GM21447 (cell line): ENCODE results near the gene NALF2.

Source experiments
- ATAC-seq: cut with Tn5 transposase; IDR thresholded peaks from one replicate; pipeline ENCODE4 v1.9.1; 2021; ENCODE audit not compliant: unreplicated experiment

Gene NALF2

DNA sequence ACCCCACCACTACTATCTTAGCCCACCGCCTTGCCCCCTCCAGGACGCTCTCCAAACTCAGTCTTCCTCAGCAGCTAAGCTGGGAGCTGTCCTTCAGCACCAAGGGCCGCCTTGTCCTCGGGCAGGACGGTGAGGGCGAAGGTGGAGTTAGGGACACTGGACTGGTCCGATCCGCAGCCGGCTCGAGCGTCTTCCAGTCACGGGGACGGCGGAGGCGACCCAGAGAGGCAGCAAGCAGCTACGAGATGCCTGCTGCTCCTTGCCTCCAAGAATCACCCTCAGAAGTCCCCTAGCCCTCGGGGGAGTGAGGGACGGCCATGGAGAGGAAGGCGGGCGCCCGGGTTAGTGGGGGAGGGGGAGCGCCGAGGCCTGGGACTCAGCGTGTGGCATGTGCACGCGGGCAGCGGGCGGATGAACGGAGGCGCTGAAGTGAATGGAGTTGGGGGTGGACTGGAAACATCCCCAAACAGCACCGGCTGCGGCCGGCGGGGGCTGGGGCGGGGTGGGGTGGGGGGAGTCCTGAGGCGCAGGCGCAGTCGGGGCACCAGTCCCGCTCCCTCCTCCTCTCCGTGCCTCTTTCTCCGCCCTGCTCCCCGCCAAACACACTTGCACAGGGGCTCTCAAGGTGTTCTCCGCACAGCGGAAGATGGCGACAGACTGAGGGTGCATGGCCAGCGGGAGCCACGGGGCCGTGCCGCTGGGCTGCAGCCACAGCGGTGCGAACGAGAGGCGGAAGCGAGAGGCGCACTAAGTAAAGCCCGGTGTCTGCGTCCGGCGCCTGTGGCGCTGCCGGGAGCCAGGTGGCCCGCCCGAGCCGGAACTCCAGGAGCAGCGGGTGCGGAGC lies at the start of gene NALF2:
NALF2 (plus strand) TSS at position 545 of the 844 bp plus-strand sequence. CDS start 957 bp downstream, outside the sequence.
- ATAC-seq, result no peak

DNA sequence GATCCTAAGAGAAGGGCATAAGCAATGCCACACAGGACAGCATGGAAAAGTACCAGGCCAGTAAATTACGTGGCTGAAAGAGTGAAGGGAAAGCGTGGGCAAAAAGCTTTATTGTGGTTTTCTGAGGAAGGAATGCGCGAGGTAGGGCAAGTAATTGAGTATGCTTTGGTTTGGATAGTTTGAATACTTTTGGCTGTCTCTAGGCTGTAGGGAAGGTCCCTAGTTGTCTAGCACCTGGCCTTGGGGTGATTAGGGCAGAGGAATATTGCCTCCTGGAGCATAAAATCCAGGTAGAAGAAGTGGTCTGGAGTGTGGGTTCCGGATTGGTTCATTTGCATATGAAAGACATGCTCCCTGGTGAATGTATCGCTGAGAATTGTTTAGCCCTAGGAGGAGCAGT lies 46.4 kb upstream of the NALF2 start:
- ATAC-seq, result no peak

DNA sequence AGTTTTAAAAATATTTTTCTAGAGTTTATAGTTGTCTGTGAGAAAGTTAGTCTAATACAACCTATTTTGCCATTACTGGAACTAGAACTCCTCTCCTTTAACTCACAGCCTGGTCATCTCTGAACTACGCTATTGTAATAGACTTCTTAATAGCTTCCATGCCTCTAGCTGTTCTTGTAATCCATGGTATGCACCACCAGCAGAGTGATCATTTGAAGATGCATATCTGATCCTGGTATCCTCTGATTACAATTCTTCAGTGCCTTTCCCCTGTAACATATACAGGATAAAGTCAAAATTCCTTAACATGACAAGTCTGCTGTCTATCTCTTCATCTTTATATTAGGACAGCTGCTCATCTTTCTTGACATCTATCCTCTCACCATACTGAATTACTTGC lies 37.6 kb upstream of the NALF2 start:
- ATAC-seq, result no peak

DNA sequence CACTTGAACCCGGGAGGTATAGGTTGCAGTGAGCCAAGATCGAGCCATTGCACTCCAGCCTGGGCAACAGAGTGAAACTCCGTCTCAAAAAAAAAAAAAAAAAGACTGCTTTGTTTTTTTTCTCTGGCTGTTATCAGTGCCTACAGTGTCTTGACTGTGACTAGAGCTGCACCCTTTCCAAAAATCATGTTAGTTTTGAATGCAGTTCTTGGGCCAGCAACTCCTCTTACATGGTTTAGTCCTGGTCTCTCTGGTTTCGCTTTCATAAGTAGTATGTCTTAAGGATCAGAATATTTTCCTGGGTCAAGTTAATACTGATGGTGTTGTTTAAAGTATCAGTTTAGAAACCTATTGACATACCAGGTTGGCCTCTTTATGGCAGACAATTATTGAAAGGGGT lies 34.2 kb upstream of the NALF2 start:
- no peak for ATAC-seq

DNA sequence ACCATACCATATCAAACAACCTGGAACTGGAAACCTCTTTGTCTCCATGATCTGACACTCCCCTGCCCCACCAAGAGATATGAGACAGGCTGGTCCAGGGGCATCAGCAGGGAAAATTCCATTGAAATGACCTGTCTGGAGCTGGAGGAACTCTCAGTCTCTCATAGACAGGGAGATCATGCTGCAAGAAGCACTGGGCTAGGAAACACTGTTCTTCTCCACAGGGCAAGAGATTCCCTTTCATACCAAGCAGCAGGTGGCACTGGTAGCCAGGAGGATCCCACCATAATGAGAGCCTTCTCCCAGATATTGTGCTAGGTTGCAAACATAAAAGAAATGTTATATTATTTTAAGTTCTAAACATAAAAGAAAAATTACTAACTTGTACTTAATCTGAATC lies 14.5 kb upstream of the NALF2 start:
- ATAC-seq, result no peak

DNA sequence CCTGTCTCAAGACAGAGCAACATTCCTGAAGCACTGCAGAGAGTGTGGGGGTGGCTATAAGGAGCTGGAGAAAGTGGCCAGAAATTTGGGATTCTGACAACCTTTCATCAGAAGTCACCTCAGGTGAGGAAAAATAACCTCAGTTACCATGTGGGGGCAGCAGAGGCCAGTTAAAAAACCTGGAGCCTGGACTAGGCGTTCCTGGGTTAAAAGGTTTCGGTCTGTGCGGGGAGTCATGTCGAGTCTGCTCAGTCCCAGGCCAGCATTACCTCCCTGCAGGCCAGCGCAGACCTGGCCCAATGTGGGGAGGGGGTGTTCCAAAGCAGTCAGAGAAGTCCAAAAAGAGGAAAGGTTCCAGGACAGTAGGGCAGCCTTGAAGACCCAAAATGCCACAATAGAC lies 10.9 kb upstream of the NALF2 start:
- ATAC-seq, result no peak

DNA sequence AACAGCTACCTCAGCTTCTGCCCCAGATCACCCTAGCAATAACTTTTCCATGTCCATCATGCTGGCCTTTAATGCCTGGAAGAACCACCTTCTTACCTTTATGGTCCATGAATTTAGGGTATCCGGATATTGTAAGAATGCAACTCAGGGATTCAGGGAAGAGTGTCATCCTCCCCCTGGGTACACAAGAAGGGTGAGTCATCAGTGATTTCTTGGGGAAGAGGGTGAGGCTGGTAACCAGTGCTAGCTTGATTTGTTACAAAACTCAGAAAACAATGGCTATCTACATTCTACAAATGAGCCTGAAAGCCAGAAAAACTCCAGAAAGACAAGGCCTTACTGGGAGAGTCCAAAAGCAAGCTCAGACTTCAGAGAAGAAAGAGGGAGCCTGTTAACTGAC lies 10.4 kb upstream of the NALF2 start:
- ATAC-seq, result no peak

DNA sequence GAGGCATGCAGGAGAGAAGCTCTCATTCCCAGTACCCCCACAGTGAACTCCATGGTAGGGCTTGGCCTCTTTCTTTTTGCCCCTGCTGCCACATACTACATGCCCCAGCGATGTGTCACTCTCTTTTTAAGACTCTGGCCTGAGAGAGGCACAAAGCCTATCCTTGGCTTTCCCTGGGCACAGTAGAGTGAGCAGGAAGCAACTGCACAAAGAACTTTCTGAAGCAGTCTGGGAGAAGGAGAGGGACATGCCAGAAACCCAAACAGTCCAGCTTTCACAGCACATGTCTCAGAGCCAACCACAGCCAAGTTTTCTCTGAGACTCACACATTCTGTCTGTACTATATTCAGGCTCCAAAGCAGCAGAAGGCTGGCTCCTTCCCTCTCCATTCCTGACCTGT lies 7.9 kb upstream of the NALF2 start:
- ATAC-seq, result no peak

DNA sequence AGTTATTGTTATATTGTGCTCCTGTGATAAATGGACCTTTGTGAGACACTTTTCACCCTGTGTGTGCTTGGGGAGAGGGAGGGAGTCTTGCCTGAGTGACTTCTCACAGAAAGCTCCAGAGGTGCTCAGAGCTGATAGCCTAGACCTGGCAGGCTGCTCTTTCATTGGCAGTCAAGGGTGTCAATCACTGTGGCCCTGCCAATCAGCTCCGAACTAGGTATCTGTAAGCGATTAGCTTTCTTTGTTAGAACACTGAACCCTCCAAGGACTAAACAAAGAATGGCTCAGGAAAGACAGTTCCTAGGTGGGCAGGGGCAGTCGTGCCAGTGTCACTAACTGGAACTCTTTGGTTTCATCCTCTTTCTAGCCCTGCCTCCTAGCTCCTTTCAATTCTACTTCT lies 2.7 kb upstream of the NALF2 start:
- no peak for ATAC-seq

DNA sequence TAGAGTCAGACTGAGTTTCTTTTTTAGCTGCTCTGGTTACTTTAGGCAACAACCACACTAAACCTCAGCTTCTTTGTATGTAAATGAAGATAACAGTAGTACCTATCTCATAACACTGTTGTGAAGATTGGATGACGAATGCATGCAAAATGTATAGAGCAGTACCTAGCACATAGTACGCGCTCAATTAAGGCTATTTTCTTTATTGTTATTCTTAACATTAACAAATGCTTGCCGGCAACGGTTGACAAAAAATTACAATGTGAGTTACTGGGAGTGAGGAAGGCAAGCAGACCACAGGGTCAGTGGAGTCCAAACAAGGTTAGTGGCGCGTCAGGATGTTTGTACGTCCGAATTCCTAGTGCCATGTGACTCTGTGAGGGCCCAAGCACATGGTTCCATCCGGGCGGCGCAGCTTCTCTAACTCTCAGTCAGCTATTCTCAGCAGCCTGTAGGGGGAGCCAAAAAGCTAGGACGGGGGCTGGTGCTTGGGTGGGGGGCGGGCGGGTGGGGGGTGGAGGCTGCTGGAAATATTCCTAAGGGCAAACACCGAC lies 821 bp upstream of the NALF2 start:
- no peak for ATAC-seq

DNA sequence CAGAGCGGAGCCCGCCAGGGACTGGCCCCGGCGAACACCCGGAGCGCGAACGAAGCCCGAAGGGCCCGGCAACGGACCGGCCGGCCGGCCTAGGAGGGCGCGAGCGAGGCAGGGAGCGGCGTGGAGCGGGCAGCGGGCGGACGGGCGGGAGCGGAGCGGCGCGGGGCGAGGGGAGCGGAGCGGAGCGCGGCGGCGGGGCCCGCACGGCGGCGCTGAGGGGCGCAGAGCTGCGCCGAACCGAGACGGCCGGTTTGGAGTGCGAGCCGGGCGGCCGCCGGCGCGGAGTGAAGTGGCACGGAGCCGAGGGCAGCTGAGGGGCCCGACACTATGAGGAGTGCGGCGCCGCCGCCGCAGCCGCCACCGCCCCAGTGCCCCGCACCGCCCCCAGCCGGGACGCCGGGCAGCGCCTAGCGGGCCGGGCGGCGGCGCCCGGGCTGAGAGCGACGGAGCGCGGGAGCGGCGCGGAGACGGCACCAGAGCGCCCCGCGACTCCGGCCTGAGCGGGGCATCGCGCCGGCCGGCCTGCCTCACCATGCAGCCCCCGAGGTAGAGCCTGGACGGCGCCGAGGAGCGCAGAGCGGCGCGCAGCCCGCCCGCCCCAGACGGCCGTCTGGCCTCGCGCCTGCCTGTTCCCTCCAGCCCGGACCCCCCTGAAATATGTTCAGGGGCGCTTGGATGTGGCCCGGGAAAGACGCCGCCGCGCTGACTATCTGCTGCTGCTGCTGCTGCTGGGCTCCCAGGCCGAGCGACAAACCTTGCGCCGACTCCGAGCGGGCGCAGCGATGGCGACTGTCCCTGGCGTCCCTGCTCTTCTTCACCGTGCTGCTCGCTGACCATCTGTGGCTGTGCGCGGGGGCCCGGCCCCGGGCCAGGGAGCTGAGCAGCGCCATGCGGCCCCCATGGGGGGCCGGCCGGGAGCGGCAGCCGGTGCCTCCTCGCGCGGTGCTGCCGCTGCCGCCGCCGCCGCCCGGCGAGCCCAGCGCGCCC lies 793 bp downstream of the NALF2 start:
- no peak for ATAC-seq

DNA sequence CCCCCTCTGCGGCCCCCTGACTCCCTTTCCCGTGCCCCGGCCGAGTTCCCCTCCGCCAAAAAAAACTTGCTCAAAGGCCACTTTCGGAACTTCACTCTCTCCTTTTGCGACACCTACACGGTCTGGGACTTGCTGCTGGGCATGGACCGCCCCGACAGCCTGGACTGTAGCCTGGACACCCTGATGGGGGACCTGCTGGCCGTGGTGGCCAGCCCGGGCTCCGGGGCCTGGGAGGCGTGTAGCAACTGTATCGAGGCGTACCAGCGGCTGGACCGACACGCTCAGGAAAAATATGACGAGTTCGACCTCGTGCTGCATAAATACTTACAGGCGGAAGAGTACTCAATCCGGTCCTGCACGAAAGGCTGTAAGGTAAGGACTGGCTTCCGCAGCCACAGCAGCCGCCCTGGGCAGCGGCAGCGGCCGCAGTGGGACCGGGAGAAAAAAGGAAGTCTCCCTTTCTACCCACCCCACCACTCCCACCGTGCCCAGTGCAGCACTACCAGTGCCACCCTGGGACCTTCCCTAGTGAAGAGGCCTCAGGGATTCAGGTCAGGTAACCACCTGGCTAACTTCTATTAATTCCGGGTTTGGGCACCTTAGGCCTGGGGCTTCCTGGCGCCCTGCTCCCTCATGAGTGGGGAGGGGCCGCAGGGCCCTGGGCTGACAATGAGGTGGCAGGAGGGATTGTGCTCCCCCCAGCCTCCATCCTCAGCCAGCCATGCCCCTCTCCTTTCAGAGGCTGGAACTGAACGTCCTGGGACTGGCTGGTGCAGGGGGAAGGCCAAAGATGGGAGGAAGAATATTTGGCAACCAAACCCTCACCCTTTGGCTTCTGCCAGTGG lies 1.9 kb downstream of the NALF2 start:
- ATAC-seq, result no peak

DNA sequence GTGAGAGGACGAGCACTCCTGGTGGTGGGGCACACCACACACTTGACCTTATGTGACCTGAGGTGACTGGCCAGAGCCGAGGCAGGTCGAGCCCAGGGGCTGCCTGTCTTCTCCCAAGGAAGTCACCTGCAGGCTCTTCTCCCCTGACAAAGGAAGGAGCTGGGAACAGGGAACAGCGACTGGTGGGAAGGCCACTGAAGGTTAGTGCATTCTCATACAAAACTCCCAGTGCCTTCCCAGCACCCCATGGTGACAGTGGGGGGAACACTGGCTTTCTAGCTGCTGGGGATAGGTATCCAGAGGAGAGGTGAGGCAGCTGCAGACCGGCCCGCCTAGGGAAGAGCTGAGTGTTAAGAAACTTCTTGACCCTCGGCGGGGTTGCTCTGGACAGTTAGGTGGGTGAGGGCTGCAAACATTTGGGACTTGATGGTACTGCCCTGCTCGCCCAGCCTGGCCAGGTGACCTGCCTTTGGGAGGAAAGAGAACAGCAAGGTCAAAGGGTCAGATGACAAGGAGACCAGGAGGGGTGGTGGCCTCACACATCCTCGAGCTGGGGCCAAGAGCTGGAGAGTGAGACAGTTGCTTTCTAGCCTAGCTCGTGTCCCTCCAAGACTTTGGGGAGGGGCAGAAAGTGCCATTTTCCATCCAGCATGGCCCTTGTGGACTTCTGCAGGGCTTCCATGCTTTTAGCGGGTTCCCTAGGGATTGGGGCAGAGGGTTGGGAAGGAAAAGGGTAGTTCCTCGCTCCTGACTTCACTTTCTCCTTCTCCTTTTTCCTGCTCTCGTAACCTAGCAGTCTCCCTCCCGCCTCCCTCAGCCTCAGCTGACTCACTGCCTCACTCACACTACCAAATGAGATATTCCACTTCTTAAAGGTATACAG lies 2.7 kb downstream of the NALF2 start:
- no peak for ATAC-seq

DNA sequence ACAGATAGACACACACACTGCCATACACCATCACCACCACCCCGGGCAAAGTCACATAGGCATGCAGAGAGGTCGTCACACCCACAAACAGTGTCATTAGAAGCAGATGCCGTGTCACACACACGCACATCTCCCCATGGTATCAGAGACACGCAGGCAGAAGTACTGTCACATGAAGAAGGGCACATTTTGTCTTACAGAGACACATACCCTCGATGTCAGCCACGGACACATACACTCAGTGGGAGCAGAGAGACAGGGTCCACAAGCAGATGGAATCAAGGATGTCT lies 3.3 kb downstream of the NALF2 start:
- no peak for ATAC-seq

DNA sequence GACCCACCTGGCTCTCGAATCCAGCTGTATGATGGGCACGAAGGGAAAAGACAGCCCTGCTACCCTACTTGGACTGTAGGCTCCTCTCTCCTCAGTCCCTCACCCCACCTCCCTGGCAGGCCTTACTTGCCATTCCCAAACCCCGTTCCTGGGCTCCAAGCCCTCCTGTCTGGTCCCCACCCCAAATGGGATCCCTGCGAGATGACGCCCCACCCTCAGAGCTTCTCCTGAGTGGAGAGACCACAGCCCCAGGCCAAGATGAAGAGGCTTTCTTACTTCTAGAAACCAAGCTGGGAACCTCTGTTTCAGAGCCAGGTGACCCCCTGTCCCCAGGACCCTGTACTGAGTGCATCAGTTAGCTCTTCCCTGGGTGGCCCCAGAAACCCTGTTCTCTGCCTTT lies 4.5 kb downstream of the NALF2 start:
- ATAC-seq, result no peak

DNA sequence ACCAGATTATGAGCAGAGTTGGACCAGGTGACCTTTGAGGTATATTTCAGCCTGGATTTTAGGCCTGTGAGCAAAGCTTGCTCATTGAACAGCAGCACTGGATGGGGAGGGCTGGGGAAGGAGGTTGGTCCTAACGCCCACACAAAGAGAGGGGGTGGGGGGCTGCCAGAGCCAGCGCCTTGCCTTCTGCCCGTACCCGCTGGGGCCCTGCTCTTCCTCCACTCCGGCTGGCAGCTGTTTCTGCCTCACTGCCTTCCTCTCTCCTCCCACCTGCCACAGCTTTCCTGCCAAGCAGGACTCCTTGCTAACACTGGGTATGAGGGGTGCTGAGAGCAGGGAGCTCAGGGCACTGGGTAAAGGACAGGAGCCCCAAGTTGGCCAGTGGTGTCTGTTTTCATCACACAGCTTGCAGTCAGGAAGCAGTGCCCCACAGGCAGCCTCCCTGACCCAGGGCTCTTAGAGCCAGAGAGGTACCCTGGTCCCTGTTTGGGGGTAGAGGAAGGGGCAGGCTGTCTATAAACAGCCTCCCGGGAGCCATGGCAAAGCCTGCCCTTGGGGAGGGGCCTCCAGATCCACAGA lies 6.1 kb downstream of the NALF2 start:
- ATAC-seq, result no peak

DNA sequence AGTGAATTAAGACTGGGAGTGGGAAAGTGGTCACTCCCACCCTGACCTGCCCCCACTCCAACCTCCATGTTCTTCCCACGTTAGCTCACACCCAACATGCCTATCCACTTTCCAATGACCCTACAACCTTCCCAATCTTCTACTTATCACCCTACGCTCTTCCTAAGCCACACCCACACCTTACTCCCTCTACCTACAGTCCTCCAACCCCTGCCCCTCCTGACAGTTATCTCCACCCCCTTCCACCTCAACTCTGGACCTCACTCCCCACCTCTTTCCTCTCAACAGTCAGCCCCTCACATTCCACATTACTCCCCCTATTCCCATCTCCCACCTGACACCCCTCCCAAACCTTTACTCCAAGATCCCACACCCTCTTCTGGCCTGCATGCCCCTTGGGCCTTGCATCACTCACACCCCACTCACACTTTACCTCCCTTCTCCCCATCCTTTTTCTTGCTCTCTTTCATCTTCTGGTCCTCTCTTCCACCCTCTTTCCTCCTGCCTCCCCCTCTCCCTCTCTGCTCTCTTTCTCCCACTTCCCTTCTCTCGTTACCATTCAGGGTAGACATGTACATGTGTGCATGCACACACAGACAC lies 6.9 kb downstream of the NALF2 start:
- no peak for ATAC-seq

DNA sequence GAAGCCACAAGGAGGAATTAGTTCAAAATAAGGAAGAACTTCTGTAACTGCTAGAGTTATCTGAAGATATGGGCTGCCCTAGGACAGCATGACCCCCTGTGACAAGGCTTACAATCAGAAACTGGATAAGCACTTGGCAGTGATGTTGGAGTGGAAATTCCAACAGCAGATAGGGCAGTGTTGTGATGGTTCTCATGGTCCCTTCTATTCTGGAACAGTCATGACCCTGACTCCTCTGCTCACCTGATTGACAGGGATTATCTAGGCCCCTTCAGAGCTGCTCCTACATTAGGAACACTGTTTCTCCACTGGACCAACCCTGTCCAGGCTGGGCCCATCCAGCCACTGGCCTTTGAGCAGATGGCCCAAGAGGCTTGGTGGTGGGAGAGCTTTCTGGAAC lies 17.9 kb downstream of the NALF2 start:
- no peak for ATAC-seq

DNA sequence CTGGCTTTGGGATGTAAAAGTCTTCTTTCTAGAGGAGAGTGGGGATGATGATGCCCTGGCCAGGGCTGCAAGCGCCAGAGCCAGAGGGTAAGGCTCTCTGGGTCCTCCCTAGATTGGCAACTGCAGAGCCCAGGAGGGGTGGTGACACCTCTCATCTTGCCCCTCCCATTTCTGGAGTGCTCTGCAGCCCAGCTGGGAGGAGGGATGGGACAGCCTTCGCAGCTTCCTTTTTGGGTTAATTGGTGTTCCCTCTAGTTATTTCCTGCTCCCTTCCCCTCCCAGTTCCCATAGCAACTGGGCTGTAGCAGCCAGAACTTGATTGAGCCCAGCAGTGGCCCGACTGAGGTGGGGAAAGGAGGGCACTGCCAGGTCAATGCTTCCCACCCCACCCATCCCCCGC lies 19.2 kb downstream of the NALF2 start:
- no peak for ATAC-seq
